Ureter (tissue), 1 donor: ENCODE measurements around the gene CUX1. TPM values are rescaled to one million over a fixed set of nuclear protein-coding genes. Genes with fewer than 3 reads are reported as not detected.

Source experiments
- DNase-seq: peaks from one replicate; pipeline ENCODE4 v3.0.0-alpha.2; 2020; ENCODE audit warnings: low spot score
- total RNA-seq: library from RNA; stranded (reverse); gene quantifications from one replicate; pipeline ENCODE4 v1.2.4, GENCODE V29; 2023
- donor health status: DM: yes; HTN: yes; CAD: no.

The CUX1 gene
- total RNA-seq, 1 donor from 2014 or later = 103 TPM

DNA sequence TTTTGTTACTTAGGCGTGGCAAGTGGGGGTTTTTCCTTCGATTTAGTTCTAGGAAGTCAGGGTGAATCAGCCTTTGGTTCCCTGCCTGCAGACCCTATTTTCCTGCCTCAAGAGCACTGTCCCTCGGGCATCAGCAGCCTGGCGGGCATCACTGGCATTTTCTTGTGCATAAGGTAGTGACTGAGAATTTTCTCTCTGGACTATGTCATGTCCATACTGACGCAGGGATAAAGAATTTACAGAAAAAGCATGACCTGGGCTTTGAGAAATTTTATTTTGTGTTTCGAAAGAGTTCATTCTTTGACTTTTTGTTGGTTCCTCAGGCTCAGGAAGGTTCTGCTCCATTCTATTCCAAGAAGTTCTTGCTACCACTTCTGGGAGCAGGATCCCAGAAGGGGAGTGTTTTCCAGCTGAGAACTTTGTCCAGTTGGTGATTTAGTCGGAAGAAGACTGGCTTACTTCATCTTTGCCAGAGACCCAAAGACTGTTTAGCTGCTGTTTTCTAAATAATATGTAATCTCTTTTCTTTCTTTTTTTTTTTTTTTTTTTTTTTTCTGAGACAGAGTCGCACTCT, 255.3 kb downstream of the CUX1 start:
- DNase-seq = no peak

DNA sequence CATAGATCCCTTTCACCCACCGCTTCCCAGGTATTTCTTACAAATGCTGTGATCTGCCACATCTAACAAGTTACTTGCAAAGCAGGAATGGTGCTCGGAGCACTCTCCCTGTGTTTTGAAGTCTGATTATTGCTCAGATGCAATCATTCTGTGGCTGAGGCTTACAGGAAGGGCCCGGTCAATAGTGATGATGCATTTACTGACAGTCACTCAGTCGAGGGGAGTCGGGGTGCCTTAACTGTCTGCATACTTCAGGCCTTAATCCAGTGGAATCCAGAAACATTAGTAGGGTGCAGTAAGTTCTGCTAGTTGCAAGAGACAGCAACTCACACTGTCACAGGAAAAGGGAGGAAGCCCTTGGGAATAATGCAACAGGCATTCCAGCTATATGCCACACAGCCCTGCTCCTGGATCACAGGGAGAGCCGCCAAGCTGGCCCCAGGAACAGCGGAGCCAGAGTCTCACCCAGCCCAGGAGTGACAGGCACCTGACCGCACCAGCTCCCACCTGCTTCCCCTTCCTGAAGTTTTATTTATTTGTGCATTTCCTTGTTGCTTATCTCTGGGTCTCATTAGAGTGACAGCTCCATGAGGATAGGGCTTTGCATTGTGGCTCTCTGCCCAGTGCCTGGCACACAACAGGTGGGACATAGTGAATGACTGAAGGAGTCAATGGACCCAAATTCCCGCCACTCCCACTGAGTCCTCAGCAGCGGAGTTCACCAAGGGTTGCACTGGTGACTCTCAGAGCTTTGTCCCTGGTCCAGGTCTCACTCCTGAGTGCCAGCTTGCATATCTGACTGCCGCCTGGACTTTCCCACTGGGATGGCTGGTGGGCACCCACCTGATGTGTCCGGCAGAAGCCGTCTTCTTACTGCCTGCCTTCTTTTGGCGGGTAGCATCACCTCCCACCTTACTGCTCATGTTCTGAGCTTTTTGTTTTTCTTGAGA, 256.8 kb downstream of the CUX1 start:
- no peak for DNase-seq

DNA sequence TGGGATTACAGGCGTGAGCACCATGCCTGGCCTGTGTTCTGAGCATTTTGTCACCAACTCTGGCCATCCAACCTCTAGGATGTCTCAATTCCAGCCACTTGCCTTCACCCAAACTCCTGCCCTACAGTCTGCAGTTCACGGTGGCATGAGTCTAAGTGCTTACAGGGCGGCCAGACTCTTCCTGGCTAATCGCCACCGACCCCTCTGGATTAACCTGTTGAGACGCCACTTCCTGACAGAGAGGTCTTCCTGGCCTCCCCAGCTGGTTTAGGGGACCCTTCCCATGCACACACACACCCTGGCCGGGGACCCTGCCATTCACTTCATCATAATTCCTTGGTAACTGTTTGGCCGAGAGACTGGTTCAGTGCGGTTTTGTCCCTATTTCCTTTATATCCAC, 257.7 kb downstream of the CUX1 start:
- no peak for DNase-seq

DNA sequence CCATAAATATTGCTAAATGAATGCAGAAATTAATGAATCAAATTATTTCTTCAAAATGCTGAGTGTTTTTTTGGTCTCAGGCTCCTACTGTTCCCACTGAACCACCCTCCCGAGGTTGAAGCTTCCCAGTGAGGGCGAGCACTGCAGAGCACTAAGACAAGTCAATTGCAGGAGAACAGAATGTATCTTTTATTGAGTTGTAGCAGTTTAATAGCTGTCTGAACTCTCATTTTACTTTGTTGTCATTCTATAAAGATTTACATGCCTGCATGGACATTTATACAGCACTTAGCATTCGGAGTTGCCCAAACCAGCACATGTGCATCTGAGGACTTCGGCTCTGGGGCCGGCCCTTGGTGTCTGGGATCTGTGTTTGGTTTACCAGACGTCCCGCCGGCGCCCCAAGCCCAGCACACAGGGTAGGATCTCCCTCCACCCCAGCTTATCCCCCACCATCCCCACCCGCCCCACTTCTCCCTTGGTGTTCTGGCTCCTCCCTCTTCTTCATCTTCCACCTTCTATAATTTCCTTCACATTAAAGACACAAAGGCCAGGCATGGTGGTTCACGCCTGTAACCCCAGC, 258.2 kb downstream of the CUX1 start:
- no peak for DNase-seq

DNA sequence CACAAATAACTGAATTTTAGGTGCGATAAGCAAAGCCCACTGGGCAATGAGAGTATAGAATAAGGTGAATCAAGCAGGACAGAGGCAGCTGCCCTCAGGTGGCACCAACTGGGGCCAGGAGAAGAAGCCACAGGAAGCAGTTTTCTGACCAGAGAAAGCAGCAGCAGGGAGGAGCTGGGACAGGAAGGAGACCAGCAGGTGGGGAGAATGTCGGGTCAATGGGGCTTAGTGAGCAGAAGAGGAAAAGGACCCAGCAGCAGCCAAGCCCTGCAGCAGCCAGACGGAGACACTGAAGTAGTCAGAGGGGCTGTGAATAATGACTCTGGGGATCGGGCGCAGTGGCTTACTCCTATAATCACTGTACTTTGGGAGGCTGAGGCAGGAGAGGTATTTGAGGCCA, 259.7 kb downstream of the CUX1 start:
- DNase-seq = no peak

DNA sequence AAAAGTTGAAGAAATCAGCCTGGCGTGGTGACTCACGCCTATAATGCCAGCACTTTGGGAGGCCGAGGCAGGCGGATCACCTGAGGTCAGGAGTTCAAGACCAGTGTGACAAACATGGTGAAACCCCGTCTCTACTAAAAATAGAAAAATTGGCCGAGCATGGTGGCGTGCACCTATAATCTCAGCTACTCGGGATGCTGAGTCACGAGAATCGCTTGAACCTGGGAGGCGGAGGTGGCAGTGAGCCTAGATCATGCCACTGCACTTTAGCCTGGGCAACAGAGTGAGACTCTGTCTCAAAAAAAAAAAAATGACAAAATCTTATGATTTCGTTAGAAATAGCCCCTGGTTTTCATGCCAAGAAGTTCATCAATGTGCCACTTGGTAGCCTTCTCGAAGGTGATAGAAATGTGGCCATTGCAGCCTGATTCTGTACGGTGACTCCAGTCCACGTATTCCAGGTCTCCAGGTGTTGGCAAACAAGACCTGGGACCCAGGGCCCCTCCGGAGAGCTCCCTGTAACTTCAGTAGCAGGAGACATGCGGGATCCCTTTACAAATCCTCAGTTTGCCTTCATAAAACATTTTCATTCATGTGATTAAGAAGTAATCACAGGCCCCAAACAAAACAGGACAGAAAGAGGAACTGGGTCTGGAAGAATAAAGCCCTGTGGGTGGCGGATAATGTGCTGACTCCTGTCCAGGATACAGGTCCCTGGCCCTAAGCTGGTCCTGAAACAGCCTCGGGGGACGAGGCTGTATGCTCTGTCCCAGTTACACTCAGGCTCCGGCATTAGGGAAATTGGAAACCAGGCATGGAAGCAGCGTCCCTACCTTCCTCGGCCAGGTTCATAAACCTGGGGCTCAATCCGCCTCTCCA, 262.0 kb downstream of the CUX1 start:
- no peak for DNase-seq

DNA sequence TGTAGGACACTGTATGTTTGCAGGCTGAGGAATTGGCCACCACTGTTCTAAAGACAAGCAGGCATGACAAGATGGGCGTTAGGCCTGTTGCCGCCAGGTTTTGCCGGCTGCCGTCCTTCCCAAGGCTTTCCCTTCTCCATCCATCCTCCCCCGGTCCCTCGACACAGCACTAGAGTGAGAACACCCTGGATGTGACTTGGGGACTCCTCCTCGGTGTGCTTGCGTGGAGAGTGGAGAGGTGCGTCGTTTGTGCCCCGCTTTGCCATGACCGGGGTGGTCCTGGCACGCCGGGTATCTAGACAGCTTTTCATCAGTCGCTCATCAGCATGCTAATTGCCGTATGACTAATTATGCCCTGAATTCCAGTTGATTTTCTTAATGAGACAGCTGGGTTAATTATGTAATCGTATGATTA, 262.6 kb downstream of the CUX1 start:
- DNase-seq = no peak

DNA sequence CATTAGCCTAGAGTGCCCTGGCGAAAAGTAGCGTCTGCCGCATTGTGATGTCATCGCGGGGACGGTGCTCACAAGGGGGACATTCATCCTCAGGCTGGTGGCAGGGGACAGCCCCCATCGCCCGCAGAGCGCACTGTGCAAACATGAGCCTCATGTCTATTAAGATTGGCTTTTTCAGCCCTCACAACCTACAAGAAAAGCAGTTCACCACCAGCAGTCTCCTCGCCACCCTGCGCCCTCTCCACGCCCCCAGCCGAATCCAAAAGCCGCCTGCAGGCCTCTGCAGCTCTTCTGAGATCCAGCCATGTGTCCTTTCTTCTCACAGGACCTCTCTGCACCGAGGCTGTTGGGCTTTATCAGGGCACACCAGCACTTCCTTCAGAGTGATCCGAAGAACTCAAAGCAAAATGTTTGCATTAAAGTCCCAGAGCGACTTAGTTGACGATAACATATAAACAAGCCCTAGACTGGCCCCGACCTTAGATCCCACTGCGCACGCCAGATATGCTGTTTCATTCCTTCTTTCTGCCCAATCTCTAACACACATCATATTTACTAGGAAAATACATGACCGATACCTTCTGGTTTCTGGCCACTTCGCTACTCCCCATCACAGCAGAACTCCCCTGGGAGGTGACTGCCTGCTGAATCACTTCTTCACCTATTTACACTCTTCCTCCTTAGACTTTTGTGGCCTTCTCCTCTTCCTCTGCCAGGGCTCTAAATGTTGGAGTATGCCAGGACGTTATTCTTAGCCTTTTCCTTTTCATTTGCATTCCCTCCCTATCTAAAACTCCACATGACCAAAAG, 263.2 kb downstream of the CUX1 start:
- DNase-seq = no peak

DNA sequence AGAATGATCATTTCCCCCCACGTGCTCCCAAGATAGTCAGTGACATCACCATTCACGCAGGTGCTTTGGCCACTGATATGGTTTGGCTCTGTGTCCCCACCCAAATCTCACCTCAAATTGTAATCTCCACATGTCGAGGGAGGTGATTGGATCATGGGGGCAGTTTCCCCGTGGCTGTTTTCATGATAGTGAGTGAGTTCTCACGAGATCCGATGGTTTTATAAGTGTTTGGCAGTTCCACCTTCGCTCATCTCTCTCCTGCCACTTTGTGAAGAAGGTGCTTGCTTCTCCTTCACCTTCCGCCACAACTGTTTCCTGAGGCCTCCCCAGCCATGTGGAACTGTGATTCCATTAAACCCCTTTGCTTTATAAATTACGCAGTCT, 263.8 kb downstream of the CUX1 start:
- no peak for DNase-seq

DNA sequence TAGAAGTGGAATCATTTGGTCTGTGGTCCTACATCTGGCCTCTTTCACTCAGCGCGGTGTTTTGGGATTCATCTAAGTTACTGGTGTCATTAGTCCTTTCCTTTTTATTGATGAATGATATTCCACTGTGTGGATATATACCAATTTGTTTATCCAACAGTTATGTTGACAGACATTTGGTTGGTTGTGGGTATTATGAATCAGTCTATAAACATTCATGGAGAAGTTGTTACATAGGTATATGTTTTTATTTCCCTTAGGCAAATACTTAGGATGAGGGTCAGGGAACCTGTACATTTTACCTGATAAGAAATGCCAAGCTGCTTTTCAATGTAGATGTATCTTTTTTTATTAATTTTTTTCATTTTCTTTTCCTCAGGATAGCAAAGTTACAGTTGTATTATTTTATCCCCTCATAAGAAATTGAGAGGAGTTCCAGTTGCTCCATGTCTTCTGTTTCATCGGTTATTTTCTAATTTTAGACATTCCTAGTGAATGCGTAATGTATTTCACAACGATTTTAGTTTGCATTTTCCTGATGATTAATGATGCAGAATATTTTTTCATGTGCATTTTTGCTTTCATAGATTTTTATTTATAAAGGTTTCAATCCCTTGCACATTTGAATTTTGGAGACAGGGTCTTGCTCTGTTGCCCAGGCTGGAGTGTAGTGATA, 265.4 kb downstream of the CUX1 start:
- DNase-seq = no peak

DNA sequence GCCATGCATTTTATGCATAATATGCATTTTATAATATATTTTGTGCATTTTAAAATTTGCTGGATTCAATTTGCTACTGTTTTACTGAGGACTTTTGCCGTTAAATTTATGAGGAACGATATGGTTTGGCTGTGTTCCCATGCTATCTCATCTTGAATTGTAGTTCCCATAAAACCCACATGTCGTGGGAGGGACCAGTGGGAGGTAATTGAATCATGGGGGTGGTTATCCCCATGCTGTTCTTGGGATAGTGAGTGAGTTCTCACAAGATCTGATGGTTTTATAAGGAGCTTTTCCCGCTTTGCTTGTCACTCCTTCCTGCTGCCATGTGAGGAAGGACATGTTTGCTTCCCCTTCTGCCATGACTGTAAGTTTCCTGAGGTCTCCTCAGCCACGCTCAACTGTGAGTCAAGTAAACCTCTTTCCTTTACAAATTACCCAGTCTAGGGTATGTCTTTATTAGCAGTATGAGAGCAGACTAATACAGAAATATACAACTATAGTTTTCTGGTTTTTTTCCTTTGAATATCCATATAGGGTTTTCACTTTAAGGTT, 267.9 kb downstream of the CUX1 start:
- DNase-seq = no peak

DNA sequence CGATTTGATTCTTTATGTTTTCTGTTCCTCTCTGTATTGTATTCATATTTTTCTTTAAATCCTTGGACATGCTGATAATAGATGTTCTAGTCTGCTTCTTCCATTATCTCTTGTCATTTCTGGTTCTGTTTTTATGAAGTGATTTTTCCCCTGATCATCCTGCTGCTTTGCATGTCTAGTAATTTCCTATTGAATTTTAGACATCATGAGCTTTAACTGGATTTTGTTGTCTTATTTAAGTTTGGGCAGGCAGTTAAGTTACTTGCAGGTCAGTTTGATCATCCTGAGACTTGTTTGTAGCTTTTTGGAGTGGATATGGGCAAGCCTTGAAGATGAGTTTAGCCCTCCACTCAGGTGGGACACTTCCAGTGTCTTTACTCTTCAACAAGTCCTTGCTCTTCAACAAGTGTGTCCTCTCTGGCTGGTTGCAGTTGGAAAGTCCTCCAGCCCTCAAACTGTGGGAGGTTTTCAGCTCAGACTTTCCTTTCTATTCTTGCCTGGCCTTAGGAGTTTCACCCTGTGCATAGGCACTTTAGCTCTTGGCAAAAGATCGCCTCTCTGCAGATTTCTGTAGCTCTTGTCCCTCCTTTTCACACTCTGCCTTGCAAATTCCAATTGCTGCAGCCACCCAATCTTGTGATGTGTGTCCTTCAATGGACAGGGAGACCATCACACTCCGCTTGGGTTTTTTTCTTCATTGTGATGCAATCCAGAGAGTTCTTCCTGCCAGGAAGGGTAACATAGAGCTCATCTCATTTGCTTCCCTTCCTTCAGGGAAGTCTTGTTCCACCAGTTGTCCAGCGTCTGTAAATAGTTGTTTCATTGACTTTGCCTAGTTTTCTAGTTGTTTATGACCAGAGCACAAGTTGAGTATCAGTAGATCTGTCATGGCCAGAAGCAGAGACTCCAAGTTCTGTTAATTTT, 272.0 kb downstream of the CUX1 start:
- DNase-seq = no peak

DNA sequence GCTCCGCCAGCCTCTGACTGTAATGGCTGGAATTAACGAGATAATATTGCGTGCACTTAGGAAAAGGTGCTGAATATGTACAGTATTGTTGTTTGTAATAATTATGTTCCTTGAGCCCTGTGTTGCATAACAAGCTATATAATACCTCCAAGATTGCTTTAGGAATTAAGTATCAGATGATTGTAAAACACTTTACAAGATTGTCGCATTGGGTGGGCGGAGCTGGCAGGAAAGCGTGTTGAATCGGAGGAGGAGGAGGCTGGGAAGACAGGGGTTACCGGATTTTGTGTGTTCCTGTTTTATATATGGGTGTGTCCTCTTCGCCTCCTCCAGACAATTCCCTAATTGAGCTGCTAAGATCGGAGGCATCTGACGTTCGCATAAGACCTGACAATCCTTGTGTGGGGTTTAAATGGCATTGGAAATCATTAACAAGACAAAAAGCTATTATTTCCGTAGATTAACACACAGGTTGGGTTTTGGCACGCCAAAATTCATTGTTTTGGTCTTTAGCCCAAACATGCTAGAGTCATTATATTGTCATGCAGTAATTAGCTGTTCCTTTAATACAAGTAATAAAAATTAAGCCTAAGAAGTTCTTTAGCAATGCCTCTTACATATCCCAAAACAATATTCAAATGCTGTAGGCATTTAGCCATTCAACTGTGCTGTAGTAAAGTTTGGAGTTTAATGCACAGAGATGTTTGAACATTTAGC, 276.3 kb downstream of the CUX1 start:
- no peak for DNase-seq

DNA sequence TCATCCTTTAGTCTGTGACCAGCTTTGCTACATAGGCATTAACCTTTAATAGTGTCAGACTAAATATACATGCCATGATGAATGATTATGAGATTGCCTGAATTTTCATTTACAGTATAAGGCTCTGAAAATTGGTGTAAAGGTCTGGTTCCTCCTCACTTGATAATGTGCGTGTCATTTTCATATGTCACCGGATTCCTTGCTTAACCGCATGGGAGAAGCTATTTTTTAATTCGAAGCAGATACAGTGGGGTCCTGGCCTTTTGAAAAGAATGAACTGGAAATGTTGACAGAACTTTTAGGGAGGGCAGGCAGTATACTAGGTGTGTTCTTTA, 276.9 kb downstream of the CUX1 start:
- no peak for DNase-seq

DNA sequence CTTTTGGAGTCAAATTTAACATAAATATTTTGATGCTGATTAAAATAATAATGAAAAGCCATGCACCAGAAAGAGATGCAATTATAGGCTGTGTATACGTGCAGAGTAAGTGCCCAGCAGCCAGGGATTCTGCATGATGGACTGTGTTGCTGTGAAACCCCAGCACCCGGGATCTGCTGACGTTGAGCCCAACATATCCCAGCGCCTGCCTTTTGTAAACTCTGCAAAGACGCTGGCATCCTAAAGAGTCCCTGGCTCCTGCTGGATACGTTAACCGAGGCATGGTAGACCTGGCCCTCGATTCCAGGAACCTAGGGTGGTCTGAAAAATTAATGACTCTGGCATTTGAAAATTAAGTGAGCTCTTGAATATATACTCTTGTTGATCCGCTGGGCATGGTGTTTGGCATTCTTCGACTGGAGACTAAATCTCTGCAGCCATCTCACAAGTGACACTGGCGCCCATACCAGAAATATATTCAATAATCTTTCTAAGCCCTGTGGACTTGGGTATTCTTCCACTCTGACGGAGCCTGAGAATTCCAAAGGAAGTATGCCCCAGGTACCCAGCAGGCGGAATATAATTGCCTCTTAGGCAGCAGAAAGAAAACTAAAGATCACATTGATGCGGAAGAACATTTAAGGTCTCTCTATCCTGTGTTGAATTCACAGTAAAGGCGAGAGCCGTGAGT, 278.0 kb downstream of the CUX1 start:
- DNase-seq = no peak

DNA sequence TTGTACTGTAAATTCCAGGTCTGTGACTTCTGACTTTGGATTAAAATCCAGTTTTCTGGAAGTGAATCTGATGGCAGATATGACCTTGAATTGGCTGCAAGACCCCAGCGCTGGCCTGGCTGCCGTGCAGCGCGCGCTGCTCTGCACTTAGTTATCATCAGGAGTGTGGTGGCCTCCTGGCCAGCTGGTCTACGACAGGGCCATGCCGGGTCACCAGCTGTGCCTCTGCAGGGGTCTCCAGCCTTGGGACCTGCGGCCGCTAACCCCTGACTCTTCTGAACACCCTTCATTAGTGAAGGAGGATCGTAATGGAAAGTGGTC, 278.5 kb downstream of the CUX1 start:
- no peak for DNase-seq

DNA sequence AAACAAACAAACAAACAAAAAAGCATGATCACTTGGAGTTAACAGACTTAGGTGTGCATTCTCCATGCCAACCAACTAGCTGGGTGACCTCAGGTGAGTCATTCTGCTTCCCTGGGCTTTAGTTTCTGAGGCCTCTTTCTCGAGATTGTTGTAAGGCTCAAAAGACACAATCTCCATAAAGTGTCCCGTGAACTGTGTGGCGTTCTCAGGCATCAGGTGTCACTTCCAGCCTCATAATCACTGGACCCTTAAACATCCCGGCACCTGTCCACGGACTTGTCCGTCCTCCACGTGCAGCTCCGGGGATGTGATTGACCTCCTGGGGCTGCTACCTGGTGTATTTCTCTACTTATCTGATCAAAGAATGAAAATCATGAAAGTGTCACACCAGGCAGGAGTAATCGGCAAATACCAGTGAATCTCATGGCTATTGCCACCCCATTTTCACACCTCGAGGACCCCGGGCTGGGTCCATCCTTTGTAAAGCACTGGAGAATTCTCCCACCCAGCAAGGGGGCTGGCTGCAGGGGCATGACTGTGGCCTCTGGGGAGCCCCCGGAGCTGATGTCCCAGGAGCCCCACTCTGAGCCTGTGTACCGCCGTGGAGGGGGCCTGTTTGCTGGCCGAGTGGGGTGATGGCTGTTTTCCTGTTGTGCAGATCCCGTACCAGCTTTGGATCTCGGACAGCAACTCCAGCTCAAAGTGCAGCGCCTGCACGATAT, 279.4 kb downstream of the CUX1 start:
- no peak for DNase-seq
